ENCODE data around the gene TSGA10IP. TPM values are rescaled to one million over a fixed set of nuclear protein-coding genes. Genes with fewer than 3 reads are reported as not detected.

TSGA10IP gene
- total RNA-seq, 1 experiment from 2014 or later: not detected

- ChIA-PET POLR2A (no interaction called here), CTCF (no interaction called here), RAD21 (ENCODE audit: low non-redundant PET in 1 of 2, low total read pairs in 2 of 2, uncharacterized antibody in 2 of 2, unreplicated experiment in 2 of 2) (no interaction called here)
- Histone ChIP-seq H3K9ac (ENCODE audit: low read length) (no peak overlapping the region), H3K9me2 (ENCODE audit: insufficient read depth) (no peaks in the 10 kb centered on the region), H2AFZ (ENCODE audit: low read depth, low read length, poor library complexity, severe bottlenecking) (no peak overlapping the region), H3K4me1 (ENCODE audit: control insufficient read depth in 1 of 2, insufficient read depth in 2 of 2, low read length in 2 of 2) (peaks cover 6 to 9% of the 10 kb centered on the region in 2 experiments; a peak in 3 of 4 replicates), H3K27me3 (ENCODE audit: insufficient read depth, low read length) (no peaks in the 10 kb centered on the region), H3K36me3 (ENCODE audit: control insufficient read depth in 1 of 2, insufficient read depth in 2 of 2, low read length in 2 of 2) (no peaks in the 10 kb centered on the region), H3K4me2 (ENCODE audit: low read length) (no peak overlapping the region), H3K79me2 (ENCODE audit: insufficient read depth, low read length) (no peaks in the 10 kb centered on the region), H3K4me3 (replicated peaks in 1 of 2; ENCODE audit: low read depth in 1 of 2, low read length in 2 of 2) (no peak overlapping the region), H4K20me1 (ENCODE audit: insufficient read depth) (no peaks in the 10 kb centered on the region), H3K9me3 (ENCODE audit: control insufficient read depth in 1 of 2, insufficient read depth in 1 of 2, low read depth in 1 of 2, low read length in 2 of 2) (no peaks in the 10 kb centered on the region), H3K27ac (ENCODE audit: low read depth, low read length) (no peak overlapping the region)
- no TSS peak for BruUV-seq (replicated peaks)
- intact Hi-C loops (cut with micrococcal nuclease): no loop called here
- TF ChIP-seq EGR1 (IDR thresholded peaks at IDR 0.05; ENCODE audit: low read depth): no peak
- no peak for TF ChIP-seq MAX (IDR thresholded peaks at IDR 0.05)
- DNase-seq (ENCODE audit: low read depth, low spot score): no peak
- ATAC-seq: no peak
These were observed 7.5 kb upstream of the TSGA10IP start for GRCh38 chr11:65937766-65938165.

- Histone ChIP-seq H3K9me2 (ENCODE audit: insufficient read depth) (no peaks in the 10 kb centered on the region), H3K79me2 (ENCODE audit: insufficient read depth, low read length) (no peaks in the 10 kb centered on the region), H3K4me3 (replicated peaks in 1 of 2; ENCODE audit: low read depth in 1 of 2, low read length in 2 of 2) (no peak overlapping the region), H3K4me1 (ENCODE audit: control insufficient read depth in 1 of 2, insufficient read depth in 2 of 2, low read length in 2 of 2) (no peaks in the 10 kb centered on the region), H3K4me2 (ENCODE audit: low read length) (no peak overlapping the region), H2AFZ (ENCODE audit: low read depth, low read length, poor library complexity, severe bottlenecking) (no peak overlapping the region), H3K27me3 (ENCODE audit: insufficient read depth, low read length) (no peaks in the 10 kb centered on the region), H3K9ac (ENCODE audit: low read length) (no peak overlapping the region), H3K27ac (ENCODE audit: low read depth, low read length) (no peak overlapping the region), H3K36me3 (ENCODE audit: control insufficient read depth in 1 of 2, insufficient read depth in 2 of 2, low read length in 2 of 2) (no peaks in the 10 kb centered on the region), H3K9me3 (ENCODE audit: control insufficient read depth in 1 of 2, insufficient read depth in 1 of 2, low read depth in 1 of 2, low read length in 2 of 2) (no peaks in the 10 kb centered on the region), H4K20me1 (ENCODE audit: insufficient read depth) (no peaks in the 10 kb centered on the region)
- RAD21 ChIA-PET (ENCODE audit: low non-redundant PET in 1 of 2, low total read pairs in 2 of 2, uncharacterized antibody in 2 of 2, unreplicated experiment in 2 of 2): no interaction called here
- DNase-seq (ENCODE audit: low read depth, low spot score): no peak
- intact Hi-C loops (cut with micrococcal nuclease): no loop called here
- TF ChIP-seq REST (IDR thresholded peaks at IDR 0.05; ENCODE audit: low read depth) (no peak), CEBPB (IDR thresholded peaks at IDR 0.05; ENCODE audit: low read depth) (no peak), SIN3A (IDR thresholded peaks at IDR 0.05; ENCODE audit: low read depth) (no peak), ZFX (IDR thresholded peaks at IDR 0.05) (no peak), FOSL1 (IDR thresholded peaks at IDR 0.05; ENCODE audit: low read depth) (no peak), SRF (IDR thresholded peaks at IDR 0.05; ENCODE audit: low read depth) (no peak), CTCF (IDR thresholded peaks at IDR 0.05 in 2 of 3, conservative IDR thresholded peaks at IDR 0.05 in 1 of 3; ENCODE audit: borderline replicate concordance in 1 of 3, insufficient read depth in 1 of 3, low read depth in 2 of 3, low read length in 2 of 3) (no peak)
- POLR2A ChIA-PET: no interaction called here
- no peak for ATAC-seq
- CTCF ChIA-PET: no interaction called here
- no TSS peak for BruUV-seq (replicated peaks)
These were observed 3.5 kb upstream of the TSGA10IP start for GRCh38 chr11:65941720-65942310.
